ENCODE results near the gene RNASEH1.

RNASEH1 gene

GRCh38 chr2:3547915-3548314 lies 10.2 kb downstream of the RNASEH1 start:
- DNase-seq (ENCODE audit: low read depth) = no peak

DNA sequence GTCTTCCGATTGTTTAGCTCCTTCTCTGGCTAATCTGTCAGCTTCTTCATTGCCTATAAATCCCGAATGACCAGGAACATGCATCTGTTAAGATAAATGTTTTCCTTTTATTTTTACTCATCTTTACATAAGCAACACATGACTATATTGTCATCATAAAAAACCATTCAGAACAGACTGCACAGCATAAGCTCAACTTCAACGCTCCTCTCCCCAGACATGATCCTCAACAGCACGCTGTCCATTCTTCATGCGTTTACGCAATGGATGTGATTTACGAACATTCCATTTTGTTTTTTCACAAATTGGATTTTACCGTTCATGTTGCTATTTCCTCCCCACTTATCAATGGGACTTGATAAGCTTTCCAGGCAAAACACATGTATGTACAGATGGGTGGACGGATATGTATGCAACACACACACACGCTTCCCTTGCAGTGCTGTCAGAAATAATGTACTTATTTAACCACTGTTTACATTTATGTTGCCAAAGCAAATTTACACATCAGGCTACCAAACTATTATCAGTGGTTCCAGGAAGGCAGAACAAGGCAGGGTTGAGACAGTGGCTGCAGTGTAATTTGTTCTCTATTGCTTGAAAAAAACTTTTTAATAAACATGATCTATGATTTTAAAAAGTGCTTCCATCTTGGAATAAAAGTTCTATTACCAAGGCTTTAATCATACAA lies 12.2 kb downstream of the RNASEH1 start:
- DNase-seq (ENCODE audit: low read depth) = no peak

- no peak for DNase-seq (ENCODE audit: low read depth)
Measured at GRCh38 chr2:3543023-3543683, 15.0 kb downstream of the RNASEH1 start.

GRCh38 chr2:3542107-3542506 lies 16.0 kb downstream of the RNASEH1 start:
- DNase-seq (ENCODE audit: low read depth) = no peak

DNA sequence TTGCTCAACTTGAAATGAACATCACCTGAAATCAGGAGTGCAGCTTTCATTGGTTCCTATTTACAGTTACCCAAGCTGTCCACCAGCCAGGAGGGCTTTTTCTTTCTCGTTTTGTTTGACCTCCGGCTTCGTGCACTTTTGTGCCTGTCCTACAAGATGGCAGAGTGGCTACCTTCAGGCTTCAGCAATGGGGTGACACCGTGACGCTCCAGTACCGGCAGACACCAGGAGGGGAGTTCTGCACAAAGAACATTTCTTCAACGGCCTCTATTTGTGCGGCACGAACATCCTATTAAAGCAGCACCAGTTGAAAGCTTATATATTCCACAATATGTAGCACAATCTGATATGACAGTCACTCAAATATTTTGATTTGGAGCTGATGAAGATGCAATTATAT lies 18.3 kb downstream of the RNASEH1 start:
- no peak for DNase-seq (ENCODE audit: low read depth)

DNA sequence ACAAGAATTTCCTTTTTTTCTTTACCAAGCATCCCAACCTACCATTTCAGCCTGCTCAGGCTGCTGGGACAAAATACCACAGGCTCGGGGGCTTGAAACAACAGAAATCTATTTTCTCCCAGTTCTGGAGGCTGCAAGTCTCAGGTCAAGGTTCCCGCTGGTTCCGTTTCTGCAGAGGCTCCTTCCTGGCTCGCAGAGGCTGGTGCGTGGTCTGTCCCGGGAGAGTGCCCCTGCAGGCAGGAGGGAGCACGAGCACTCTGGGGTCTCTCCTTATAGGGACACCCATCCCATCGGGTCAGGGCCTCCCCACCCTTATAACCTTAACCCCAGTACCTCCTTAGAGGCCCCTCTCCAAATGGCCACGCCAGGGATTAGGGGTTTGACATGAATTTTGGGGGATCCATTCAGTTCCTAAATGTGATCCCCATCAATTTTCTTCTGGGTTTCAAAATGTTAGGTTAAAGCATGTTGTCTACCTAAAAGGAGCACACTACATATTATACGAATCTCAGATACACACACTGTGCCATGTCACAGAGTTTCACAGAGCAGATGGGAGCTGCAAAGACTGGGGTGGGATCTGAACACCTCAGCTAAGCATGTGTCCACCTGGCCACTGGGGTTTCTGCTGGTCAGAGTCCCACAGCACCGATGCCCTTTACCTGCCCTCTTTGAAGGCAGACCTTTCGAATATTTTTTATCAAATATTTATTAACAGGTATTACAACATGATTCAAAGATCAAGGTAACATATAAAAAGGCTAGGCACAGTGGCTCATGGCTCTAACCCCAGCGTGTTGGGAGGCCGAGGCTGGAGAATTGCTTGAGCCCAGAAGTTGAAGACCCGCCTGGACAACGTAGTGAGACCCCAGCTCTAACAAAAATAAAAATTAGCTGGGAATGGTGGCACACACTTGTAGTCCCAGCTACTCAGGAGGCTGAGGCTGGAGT lies 21.2 kb downstream of the RNASEH1 start:
- DNase-seq (ENCODE audit: low read depth) = no peak

- DNase-seq (ENCODE audit: low read depth) = no peak
Measured at GRCh38 chr2:3535794-3536681, 22.1 kb downstream of the RNASEH1 start.

- DNase-seq (ENCODE audit: low read depth) = no peak
Measured at GRCh38 chr2:3535467-3535793, 22.7 kb downstream of the RNASEH1 start.

- DNase-seq (ENCODE audit: low read depth) = no peak
Measured at GRCh38 chr2:3534251-3534814, 23.8 kb downstream of the RNASEH1 start.

DNA sequence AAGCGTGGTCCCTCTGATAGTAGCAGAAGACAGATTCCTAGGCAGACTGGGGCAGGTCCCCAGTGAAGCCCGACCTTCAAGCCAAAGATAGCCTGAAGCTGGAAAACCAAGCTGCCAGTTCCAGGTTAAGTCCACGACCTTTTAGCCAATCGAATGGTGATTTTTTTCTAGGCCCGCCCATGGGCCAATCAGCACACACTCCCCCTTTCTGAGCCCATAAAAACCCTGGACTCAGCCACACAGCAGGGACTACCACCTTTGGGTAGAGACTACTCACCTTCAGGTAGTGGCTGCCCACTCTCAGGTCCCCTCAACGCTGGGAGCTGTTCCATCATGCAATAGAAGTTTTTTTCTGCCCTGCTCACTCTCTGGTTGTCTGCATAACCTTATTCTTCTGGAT lies 24.3 kb downstream of the RNASEH1 start:
- no peak for DNase-seq (ENCODE audit: low read depth)

- no peak for DNase-seq (ENCODE audit: low read depth)
Measured at GRCh38 chr2:3532941-3533340, 25.2 kb downstream of the RNASEH1 start.

GRCh38 chr2:3529316-3530025 lies 28.7 kb downstream of the RNASEH1 start:
- DNase-seq (ENCODE audit: low read depth) = no peak

GRCh38 chr2:3527886-3528785 lies 30.0 kb downstream of the RNASEH1 start:
- DNase-seq (ENCODE audit: low read depth) = no peak

GRCh38 chr2:3526871-3527270 lies 31.3 kb downstream of the RNASEH1 start:
- no peak for DNase-seq (ENCODE audit: low read depth)

DNA sequence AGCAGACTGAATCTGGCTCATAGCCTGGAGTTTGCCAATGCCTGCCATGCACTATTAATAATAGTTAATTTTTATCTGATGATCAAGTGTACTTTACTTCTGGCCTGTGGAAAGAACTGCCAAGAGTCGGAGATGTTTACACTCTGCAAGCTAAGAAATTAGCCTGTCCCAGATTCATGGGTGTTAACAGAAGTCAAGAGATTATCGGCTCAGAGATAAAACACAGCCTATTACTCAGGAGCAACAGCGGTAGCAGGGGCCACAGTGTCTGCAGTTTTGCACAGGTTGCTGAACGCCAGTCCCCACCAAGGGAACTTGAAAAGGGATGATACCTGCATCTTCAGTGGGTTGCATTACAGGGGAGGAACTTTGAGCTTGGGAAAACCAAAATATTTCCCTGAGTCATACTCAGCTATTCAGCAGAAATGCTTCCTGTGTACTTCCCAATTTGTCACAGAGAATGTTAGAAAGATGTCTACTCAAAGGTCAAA lies 34.5 kb downstream of the RNASEH1 start:
- DNase-seq (ENCODE audit: low read depth) = no peak

DNA sequence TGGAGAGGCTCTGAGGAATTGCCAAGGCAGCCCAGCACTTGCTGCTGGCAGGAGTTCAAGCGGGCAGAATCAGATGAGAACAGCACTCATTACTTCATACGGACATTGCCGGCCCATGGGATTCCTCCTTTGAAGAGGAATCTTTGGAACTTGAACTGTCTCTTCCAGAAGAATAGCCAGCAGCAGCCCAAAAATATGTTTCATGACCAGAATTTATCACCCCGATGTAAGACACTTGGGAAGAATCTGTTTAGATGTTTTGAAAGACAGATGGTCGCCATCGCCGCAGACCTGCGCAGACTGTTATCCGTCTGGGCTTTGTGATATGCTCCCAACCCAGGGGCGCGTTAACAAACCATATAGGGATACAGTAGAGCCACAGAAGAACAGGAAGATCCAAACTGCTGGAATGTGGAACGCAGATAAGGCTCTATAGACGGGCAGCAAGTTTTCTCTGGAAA lies 35.1 kb downstream of the RNASEH1 start:
- DNase-seq (ENCODE audit: low read depth) = no peak

DNA sequence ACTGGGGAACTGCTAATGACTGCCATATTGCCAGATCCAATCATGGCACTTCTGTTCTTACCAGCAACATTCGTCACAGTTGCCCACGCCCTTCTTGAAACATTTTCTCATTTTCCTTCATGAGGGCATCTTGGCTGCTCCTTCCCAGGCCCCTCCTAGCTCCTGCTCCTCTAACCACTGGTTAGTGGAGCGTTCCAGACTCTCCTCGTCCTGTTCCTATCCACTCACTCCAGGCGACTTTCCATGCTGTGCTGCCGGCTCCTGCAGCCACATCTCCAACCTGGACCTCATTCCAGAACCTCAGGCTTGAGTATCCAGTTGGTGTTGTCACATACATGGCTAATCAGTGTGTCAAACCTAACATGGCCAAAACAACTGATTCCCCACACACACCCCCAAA lies 37.5 kb downstream of the RNASEH1 start:
- DNase-seq (ENCODE audit: low read depth) = no peak

GRCh38 chr2:3519255-3520205 lies 38.6 kb downstream of the RNASEH1 start, which contains the start of gene ADI1:
Gene ADI1 (minus strand): TSS chr2:3519531. CDS start chr2:3519487, 44 bp downstream.
- DNase-seq (ENCODE audit: low read depth) = peak; percentile 69
